SK-N-SH treated with all-trans-retinoic acid at 6 μM for 48 hours (cell line): Measurements from ENCODE around the gene TIAM1.

Experiments
- POU6F1 ChIP-seq: fragments of 250-450 bp; sonication (Bioruptor Pico); IDR thresholded peaks from 2 replicates; pipeline ENCODE4 v1.8.0; 2021; ENCODE audit warnings: low read depth, mild to moderate bottlenecking, moderate library complexity, borderline replicate concordance
- ZC3H10 ChIP-seq: fragments of 250-450 bp; sonication (Bioruptor Pico); IDR thresholded peaks from 2 replicates; pipeline ENCODE4 v1.5.1; 2021; ENCODE audit warnings: mild to moderate bottlenecking, moderate library complexity

DNA sequence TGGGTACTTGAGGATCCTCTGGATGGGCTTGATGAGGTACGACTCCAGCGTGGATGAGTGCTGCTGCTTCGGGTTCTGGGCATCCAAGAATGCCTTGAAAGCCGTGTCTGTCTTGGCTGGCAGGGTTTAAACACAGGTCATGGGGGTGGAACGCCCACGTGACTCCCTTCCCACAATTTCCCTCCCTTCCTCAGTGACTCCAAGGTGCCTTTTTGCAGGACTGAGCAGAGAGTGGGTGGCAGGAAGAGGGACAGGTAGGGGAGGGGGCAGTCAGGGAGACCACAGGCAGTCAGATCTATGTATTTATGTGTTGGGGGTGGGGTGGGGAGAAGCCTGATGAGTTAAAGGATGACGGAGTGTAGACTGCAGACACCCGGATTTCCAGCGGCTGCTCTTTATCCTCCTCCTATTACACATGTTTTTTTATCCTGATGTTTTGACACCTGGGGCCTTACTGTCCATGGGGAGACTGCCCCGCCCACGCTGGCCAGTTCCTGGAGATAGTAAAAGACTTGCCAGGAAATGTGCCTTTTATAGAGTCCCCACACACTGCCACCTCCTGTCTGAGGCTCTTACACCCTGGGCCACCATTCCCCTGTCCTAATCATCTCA lies 202.6 kb downstream of the TIAM1 start:
- TF ChIP-seq ZC3H10 (CRISPR knock-in tag) (no peak), POU6F1 (CRISPR knock-in tag) (no peak)
